HepG2 (cell line): ENCODE measurements around the gene SLX9. TPM values are rescaled to one million over a fixed set of nuclear protein-coding genes. Genes with fewer than 3 reads are reported as not detected.

Experiments
- AKAP8 ChIP-seq: sonication (generic); formaldehyde crosslinking; IDR thresholded peaks from 2 replicates; pipeline ENCODE4 v1.5.1; 2020; ENCODE audit warnings: mild to moderate bottlenecking, missing genetic modification reagents
- BRF2 ChIP-seq: sonication (generic); formaldehyde crosslinking; IDR thresholded peaks from 2 replicates; pipeline ENCODE4 v1.8.1; 2022; ENCODE audit warnings: mild to moderate bottlenecking, missing genetic modification reagents
- HMGXB4 ChIP-seq, 2 experiments: sonication (generic) in 1 of 2; formaldehyde crosslinking in 1 of 2; IDR thresholded peaks; 2 replicates each; pipeline versions ENCODE4 v1.4.0 to v1.6.1; 2018 to 2020; ENCODE audit warnings: missing genetic modification reagents in 2 of 2, borderline replicate concordance in 1 of 2, low read depth in 1 of 2, mild to moderate bottlenecking in 1 of 2, missing biosample characterization in 1 of 2
- IRF2 ChIP-seq: IDR thresholded peaks from 2 replicates; pipeline ENCODE4 v1.6.1; 2018; ENCODE audit warnings: missing genetic modification reagents, missing compliant biosample characterization
- JUN ChIP-seq: sonication (generic); formaldehyde crosslinking; IDR thresholded peaks from 2 replicates; pipeline ENCODE4 v1.4.0; 2020; ENCODE audit warnings: mild to moderate bottlenecking, missing genetic modification reagents
- MAX ChIP-seq: IDR thresholded peaks from 2 replicates; pipeline ENCODE4 v1.6.1; 2012; ENCODE audit warnings: inconsistent platforms
- NR2F6 ChIP-seq, 2 experiments: IDR thresholded peaks; 2 replicates each; pipeline ENCODE4 v1.6.1; 2016; ENCODE audit warnings: antibody characterized with exemption in 1 of 2, mild to moderate bottlenecking in 1 of 2
- SOX13 ChIP-seq, 3 experiments: fragments of 450-650 bp in 1 of 3; sonication (generic) in 1 of 3; formaldehyde crosslinking in 1 of 3; IDR thresholded peaks in 2 of 3; conservative IDR thresholded peaks in 1 of 3; 2 replicates each; pipeline versions ENCODE4 v1.5.0 to v1.6.1; 2016 to 2020; ENCODE audit warnings: antibody characterized with exemption in 1 of 3, mild to moderate bottlenecking in 1 of 3, missing compliant biosample characterization in 1 of 3, missing genetic modification reagents in 1 of 3, moderate library complexity in 1 of 3
- SP5 ChIP-seq: IDR thresholded peaks from 2 replicates; pipeline ENCODE4 v1.6.1; 2016; ENCODE audit warnings: low read depth, borderline replicate concordance
- ZBTB25 ChIP-seq: IDR thresholded peaks from 2 replicates; pipeline ENCODE4 v1.6.1; 2018; ENCODE audit warnings: missing genetic modification reagents
- ZGPAT ChIP-seq: IDR thresholded peaks from 2 replicates; pipeline ENCODE4 v1.6.1; 2016; ENCODE audit warnings: mild to moderate bottlenecking
- ZNF33A ChIP-seq: sonication (generic); formaldehyde crosslinking; IDR thresholded peaks from 2 replicates; pipeline ENCODE4 v1.5.1; 2020; ENCODE audit warnings: missing genetic modification reagents, mild to moderate bottlenecking, moderate library complexity, borderline replicate concordance
- ZNF614 ChIP-seq: IDR thresholded peaks from 2 replicates; pipeline ENCODE4 v1.6.1; 2018; ENCODE audit warnings: missing biosample characterization, missing genetic modification reagents, inconsistent platforms, borderline replicate concordance
- ZNF770 ChIP-seq: sonication (generic); formaldehyde crosslinking; IDR thresholded peaks from 2 replicates; pipeline ENCODE4 v1.5.0; 2020; ENCODE audit warnings: mild to moderate bottlenecking, missing genetic modification reagents
- ZNF782 ChIP-seq: sonication (generic); formaldehyde crosslinking; IDR thresholded peaks from 2 replicates; pipeline ENCODE4 v1.4.0; 2020; ENCODE audit warnings: missing genetic modification reagents, mild to moderate bottlenecking, borderline replicate concordance
- polyA plus RNA-seq, 8 experiments: library from polyadenylated mRNA; depleted of rRNA in 3 of 8; stranded (reverse) in 7 of 8; unstranded in 1 of 8; fragments of >200 nt; fragmentation: Illumina TruSeq in 4 of 8; extraction: Trizol in 4 of 8; gene quantifications; 2 replicates each; pipeline versions ENCODE4 v1.2.1 to v1.2.3, GENCODE V29; 2011 to 2016; ENCODE audit warnings: low read depth in 4 of 8, missing spikeins in 1 of 8, mixed read lengths in 1 of 8; ENCODE audit not compliant: insufficient read depth in 1 of 8
- total RNA-seq, 5 experiments: library from RNA; depleted of rRNA; stranded (reverse); fragments of >200 nt; fragmentation: Illumina TruSeq; extraction: Trizol; gene quantifications; 2 replicates each; pipeline ENCODE4 v1.2.3, GENCODE V29; 2016; ENCODE audit warnings: low read depth in 1 of 5
- TF ChIP-seq, protein P1 (sequence below): sonication (generic); formaldehyde crosslinking; IDR thresholded peaks from 2 replicates; pipeline ENCODE4 v1.8.0; 2022; ENCODE audit warnings: missing genetic modification reagents, mild to moderate bottlenecking, moderate library complexity, borderline replicate concordance

The SLX9 gene
- total and polyA plus RNA-seq, 2 of the 13 experiments (the other 11 are each of a cell fraction or from before 2014, with no cell fraction given), result 21.0 to 47.1 TPM

DNA sequence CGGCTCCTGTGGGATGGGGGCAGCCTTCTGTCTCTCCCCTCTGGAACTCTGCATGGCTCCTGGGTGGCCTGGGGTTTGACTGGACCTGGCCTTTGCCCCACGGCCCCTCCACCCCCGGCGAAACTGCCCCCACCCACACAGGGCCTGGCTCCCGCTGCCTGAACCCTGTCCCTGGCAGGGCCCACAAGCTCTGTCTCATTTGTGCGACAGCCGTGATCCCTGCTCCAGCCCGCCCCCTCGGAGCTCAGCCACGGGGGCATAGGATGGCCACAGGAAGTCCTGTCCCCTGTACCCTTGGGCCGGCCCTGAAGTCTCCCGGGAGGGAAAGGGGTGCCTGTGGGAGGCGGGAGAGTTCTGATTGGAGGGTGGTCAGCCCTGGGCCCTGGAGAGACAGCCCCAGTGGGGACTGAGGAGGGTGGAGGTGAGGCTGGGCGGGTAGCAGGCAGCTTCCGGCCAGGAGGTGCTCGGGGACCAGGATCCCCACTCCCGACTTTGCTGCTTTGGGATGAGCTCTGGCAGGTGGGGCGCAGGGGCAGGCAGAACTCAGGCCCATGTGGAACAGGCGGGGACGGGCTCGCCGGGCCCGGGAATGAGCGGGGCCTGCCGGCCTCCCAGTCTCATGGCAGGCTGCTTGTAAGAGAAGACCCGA is 45.1 kb downstream of the SLX9 start (continued):
- 0 out of 2 replicates have a peak, but pooled peaks have one; percentile 38 for TF ChIP-seq AKAP8
- peak; percentile 49; the same call in 1 of the 2 replicates for TF ChIP-seq SP5 (CRISPR knock-in tag)
- TF ChIP-seq, protein P1, sequence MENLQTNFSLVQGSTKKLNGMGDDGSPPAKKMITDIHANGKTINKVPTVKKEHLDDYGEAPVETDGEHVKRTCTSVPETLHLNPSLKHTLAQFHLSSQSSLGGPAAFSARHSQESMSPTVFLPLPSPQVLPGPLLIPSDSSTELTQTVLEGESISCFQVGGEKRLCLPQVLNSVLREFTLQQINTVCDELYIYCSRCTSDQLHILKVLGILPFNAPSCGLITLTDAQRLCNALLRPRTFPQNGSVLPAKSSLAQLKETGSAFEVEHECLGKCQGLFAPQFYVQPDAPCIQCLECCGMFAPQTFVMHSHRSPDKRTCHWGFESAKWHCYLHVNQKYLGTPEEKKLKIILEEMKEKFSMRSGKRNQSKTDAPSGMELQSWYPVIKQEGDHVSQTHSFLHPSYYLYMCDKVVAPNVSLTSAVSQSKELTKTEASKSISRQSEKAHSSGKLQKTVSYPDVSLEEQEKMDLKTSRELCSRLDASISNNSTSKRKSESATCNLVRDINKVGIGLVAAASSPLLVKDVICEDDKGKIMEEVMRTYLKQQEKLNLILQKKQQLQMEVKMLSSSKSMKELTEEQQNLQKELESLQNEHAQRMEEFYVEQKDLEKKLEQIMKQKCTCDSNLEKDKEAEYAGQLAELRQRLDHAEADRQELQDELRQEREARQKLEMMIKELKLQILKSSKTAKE, result 0 out of 2 replicates have a peak, but pooled peaks have one; percentile 51
- no peak for TF ChIP-seq BRF2 (CRISPR knock-in tag)
- TF ChIP-seq MAX, result peak; percentile 41; the same call in 1 of the 2 replicates
- no peak for TF ChIP-seq ZNF33A (CRISPR knock-in tag)
- TF ChIP-seq ZNF782 (CRISPR knock-in tag), result 0 out of 2 replicates have a peak, but pooled peaks have one; percentile 11
- TF ChIP-seq JUN (CRISPR knock-in tag), result peak; percentile 40; the same call in 1 of the 2 replicates
- TF ChIP-seq ZNF770 (CRISPR knock-in tag), result peak; percentile 47; the same call in 1 of the 2 replicates
- 0 out of 2 replicates have a peak, but pooled peaks have one; percentile 38 for TF ChIP-seq IRF2
- TF ChIP-seq ZNF614 (CRISPR knock-in tag), result peak; percentile 20; the same call in 1 of the 2 replicates
- peak; percentile 73 for TF ChIP-seq ZGPAT (CRISPR knock-in tag)
- TF ChIP-seq NR2F6 (IDR thresholded peaks at IDR 0.05), result no peak
- TF ChIP-seq NR2F6 (CRISPR knock-in tag; IDR thresholded peaks at IDR 0.05), result peak; percentile 63; the same call in 1 of the 2 replicates
- TF ChIP-seq ZBTB25 (CRISPR knock-in tag), result peak; percentile 21; the same call in 1 of the 2 replicates
- 0 out of 2 replicates have a peak, but pooled peaks have one; percentile 28 for TF ChIP-seq SOX13 (IDR thresholded peaks at IDR 0.05)
- TF ChIP-seq SOX13 (CRISPR knock-in tag; conservative IDR thresholded peaks at IDR 0.05 in 1 of 2, IDR thresholded peaks at IDR 0.05 in 1 of 2), result peak in 1 of 2 experiments; percentile 31; a peak in 1 of 4 replicates
- peak; percentile 33 to 69; a peak in 3 of 4 replicates for TF ChIP-seq HMGXB4 (CRISPR knock-in tag; IDR thresholded peaks at IDR 0.05; ENCODE audit: borderline replicate concordance in 1 of 2, low read depth in 1 of 2)
